ENCODE measurements around the gene SCN5A.

Gene SCN5A

DNA sequence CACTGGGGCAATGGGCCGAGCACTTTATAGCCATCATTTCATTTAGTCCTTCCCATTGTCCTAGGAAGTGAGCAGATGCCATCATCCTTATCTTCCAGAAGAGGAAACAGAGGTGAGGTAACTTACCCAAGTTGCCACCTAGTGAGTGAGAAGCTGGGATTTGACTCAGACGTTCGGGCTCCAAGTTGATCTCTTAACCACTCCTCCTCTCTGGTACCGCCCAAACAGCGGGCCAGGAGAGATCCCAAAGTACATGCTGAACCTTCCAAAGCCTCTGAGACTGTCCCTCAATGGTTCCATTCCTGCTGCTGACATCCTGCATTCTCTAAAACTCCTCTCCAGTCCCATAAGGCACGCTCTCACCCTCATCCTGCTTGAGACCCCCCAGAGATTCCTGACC lies 97.1 kb downstream of the SCN5A start:
- TF ChIP-seq, protein P1, sequence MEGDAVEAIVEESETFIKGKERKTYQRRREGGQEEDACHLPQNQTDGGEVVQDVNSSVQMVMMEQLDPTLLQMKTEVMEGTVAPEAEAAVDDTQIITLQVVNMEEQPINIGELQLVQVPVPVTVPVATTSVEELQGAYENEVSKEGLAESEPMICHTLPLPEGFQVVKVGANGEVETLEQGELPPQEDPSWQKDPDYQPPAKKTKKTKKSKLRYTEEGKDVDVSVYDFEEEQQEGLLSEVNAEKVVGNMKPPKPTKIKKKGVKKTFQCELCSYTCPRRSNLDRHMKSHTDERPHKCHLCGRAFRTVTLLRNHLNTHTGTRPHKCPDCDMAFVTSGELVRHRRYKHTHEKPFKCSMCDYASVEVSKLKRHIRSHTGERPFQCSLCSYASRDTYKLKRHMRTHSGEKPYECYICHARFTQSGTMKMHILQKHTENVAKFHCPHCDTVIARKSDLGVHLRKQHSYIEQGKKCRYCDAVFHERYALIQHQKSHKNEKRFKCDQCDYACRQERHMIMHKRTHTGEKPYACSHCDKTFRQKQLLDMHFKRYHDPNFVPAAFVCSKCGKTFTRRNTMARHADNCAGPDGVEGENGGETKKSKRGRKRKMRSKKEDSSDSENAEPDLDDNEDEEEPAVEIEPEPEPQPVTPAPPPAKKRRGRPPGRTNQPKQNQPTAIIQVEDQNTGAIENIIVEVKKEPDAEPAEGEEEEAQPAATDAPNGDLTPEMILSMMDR (IDR thresholded peaks at IDR 0.05; ENCODE audit: low read length, missing control alignments): no peak
- H3K4me3 ChIP-seq (replicated peaks; ENCODE audit: low read depth, low read length): no peak overlapping the region
- DNase-seq (ENCODE audit: low read depth): no peak

DNA sequence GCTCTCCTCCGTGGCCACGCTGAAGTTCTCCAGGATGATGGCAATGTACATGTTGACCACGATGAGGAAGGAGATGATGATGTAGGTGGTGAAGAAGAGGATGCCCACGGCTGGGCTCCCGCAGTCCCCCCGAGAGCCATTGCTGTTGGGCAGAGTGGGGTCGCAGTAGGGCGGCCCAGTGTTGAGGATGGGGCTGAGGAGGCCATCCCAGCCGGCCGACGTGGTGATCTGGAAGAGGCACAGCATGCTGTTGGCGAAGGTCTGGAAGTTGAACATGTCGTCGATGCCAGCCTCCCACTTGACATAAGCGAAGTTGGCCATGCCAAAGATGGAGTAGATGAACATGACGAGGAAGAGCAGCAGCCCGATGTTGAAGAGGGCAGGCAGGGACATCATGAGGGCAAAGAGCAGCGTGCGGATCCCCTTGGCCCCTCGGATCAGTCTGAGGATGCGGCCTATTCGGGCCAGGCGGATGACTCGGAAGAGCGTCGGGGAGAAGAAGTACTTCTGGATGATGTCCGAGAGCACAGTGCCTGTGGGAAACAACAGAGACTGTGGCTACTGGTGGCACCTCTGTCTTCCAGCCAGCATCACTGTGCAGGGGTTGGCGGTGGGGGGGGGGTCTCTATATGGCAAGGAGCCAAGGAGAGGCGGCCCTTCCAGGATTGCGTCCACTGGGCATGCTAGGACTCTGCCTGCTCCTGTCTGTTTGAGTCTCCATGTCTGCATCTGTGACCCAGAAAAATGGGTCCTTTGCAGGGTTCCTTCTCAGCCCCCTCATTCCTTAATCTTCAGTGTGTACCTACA lies 98.3 kb downstream of the SCN5A start:
- no peak overlapping the region for H3K4me3 ChIP-seq (replicated peaks; ENCODE audit: low read depth, low read length)
- TF ChIP-seq, protein P1 (IDR thresholded peaks at IDR 0.05; ENCODE audit: low read length, missing control alignments): no peak
- DNase-seq (ENCODE audit: low read depth): no peak

DNA sequence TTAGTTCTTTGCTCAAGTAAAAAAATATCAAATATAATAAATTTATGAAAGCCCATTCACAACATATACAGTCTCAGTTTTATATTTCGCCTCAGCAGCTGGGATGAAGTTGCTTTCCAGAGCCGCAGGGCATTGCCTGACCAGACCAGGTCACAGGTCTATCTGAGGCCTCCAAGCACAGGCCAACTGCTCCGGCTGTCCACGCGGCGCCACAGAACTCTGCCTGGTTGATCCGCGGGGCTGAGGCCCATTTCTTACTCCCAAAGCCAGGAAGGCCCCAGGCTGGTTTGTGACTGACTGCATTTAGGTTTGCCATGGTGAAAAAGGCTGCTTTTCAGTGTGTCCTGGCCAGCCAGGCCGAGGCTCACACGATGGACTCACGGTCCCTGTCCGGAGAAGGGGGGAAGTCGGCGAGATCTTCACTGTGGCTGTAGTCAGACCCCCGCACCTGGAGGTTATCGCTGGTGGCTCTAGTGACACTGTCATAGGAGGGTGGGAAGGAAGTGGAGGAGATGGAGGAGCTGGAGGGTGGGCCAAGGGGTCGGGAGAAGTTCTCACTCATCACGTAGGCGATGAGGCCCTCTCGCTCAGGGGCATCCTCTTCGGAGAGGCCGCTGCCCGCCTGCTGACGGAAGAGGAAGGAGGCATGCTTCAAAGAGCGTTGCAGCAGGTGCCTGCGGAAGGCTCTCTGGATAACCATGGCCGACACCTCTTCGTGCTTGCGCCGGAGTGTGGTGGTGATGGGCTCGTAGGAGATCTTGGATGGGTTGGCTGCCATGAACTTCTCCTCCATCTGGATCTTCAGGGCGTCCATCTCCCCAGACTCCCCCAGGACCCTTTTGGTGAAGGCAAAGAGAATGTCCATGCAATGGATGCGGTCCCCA lies 99.3 kb downstream of the SCN5A start:
- no peak for DNase-seq (ENCODE audit: low read depth)

DNA sequence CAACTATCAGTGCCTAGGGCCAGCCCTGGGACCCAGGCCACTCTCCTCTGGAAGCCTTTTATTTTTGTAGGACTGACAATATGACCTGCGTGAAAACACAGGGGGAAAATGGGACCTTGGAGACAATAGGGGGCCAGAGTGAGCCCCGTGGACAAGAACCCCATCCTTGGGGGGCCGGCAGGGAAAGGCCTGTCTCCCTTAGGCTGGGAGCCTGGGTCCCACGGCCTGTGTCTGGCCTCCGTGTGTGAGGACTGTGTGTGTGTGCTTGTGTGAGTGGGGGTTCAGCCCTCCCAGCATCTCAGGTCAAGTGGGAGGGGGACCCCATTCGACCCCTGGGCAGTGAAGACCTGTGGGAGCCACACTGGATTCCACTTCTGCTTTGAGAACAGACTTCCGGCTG lies 100.0 kb downstream of the SCN5A start:
- no peak overlapping the region for H3K4me3 ChIP-seq (replicated peaks; ENCODE audit: low read depth, low read length)
- DNase-seq (ENCODE audit: low read depth): no peak
- TF ChIP-seq, protein P1 (IDR thresholded peaks at IDR 0.05; ENCODE audit: low read length, missing control alignments): no peak

More for the DNA sequence above, 99.3 kb downstream of the SCN5A start:
- H3K4me3 ChIP-seq (replicated peaks; ENCODE audit: low read depth, low read length): no peak overlapping the region
- TF ChIP-seq, protein P1 (IDR thresholded peaks at IDR 0.05; ENCODE audit: low read length, missing control alignments): no peak

DNA sequence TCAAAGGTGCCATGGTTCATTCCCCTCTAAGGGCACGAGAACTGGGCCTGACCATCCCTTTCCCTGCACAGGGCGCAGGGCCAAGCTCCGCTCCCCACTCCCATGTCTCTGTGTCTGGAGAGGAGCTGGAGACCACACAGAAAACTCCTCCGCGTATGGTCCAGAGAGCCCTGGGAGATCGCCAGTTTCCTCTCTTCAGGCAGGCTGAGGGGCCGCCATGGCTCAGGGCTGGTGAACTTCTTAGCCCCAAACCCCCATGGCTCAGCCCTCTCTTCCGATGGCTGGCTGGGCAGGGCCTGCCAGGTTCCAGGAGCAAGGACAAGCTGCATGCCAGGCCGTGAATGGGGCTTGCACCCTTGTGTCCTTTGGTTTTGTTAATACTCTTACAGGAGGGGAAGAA lies 100.4 kb downstream of the SCN5A start:
- DNase-seq (ENCODE audit: low read depth): no peak
- H3K4me3 ChIP-seq (replicated peaks; ENCODE audit: low read depth, low read length): no peak overlapping the region
- TF ChIP-seq, protein P1 (IDR thresholded peaks at IDR 0.05; ENCODE audit: low read length, missing control alignments): no peak

DNA sequence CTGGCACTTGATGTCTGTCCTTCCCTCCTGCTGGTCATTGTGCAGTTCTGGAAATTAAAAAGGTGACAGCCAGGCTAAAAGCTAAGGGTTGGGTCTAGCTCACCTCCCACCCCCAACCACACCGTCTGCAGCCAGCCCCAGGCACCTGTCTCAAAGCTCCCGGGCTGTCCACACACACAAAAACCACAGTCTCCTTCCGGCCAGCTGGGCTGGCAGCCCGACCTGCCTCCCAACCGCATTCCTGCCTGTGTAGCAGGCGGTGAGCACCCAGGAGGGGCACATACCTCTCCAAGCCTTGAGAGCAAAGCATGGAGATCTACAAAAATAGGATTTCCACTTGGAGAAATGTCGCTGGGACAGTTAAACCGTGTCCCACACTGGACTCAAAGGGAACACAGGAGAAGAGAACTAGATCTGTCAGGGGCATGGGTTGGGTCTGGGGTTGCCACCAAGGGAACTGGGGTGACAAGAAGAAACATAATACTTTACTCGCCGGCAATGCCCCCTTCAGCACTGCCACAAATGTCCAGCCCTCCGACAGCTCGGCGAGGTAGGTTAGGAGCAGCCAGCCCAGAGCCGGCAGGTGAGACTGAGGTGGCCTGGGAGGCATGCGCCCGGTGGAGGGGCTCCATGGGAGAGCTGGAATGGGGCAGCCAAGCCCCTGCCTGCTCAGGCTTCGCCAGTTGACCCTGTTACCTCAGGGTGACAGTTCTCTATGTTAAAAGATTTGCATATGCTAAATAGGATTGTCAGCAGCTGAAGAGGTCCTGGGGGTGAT lies 101.1 kb downstream of the SCN5A start:
- TF ChIP-seq, protein P1 (IDR thresholded peaks at IDR 0.05; ENCODE audit: low read length, missing control alignments): no peak
- no peak for DNase-seq (ENCODE audit: low read depth)
- H3K4me3 ChIP-seq (replicated peaks; ENCODE audit: low read depth, low read length): no peak overlapping the region

All from fibroblast of pulmonary artery (primary cell).